ENCODE results near the gene AMFR.

The AMFR gene

GRCh38 chr16:56425439-56425832 is at the start of gene AMFR:
AMFR (minus strand) TSS chr16:56425545; CDS start chr16:56425327, 218 bp downstream.
- peak; percentile 84 for DNase-seq

GRCh38 chr16:56470666-56471065 is 45.3 kb upstream of the AMFR start:
- DNase-seq: no peak

DNA sequence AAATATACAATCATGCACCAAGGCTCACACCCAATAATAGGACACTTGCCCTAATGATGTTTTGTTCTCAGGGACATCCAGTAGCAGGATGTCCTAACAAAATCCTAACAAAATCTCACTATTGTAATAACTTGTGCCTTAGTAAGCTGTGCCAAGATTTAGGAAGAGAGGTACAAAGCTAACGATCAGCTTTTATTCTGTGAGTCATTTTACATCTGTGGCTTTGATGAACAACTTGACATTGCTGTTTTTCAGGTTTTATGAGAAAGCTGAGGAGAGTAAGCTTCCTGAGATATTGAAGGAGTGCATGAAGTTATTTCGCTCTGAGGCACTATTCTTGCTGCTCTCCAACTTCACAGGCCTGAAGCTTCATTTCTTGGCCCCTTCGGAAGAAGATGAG is 44.9 kb upstream of the AMFR start:
- DNase-seq: no peak

DNA sequence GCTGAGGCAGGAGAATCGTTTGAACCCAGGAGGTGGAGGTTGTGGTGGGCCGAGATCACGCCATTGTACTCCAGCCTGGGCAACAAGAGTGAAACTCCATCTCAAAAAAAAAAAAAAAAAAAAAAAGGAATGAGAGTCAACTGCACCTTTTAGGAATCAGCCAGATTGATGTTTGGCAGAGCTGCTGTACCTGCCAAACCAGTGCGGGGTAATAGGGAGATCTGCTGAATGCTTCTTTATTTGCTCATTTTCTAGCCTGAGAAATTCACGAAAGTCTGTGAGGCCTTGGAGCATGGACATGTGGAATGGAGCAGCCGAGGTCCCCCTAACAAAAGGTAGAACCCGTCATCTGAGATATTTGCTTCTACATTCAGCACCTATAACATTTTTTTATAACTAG is 44.4 kb upstream of the AMFR start:
- DNase-seq: no peak

- DNase-seq: no peak
Observed at GRCh38 chr16:56468800-56469199, 43.5 kb upstream of the AMFR start.

DNA sequence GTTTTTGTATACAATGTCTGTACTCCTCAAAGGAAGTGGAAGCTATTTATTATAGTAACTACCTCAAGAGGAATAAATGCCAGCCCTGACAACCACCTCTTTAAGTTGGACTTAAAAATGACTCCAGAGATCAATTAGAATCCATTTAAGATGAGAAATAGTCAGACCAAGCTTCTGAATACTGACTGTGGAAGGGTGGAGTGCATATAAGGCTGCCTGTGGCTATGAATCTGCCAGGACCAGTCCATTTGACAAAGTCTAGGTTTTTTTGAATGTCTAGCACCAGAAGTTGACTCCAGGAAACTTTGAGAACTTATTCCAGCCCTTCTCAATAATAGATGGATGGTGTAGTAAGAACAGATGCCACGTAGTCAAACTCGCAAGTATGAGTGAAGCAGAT is 41.0 kb upstream of the AMFR start:
- DNase-seq: no peak

DNA sequence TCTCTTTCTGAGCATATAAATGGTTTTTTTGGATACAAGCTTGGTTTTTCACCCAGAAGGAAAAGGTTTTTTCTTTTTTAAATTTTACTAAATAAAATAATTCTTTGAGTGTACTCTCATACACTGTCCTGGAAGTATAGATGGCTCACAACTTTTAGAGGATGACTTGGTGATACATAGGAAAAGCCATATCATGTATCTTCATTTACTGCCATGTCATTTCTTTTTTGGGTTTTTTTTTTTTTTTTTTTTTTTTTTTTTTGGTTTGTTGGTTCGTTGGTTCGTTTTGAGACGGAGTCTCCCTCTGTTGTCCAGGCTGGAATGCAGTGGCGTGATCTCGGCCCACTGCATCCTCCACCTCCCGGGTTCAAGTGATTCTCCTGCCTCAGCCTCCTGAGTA is 37.8 kb upstream of the AMFR start:
- no peak for DNase-seq

DNA sequence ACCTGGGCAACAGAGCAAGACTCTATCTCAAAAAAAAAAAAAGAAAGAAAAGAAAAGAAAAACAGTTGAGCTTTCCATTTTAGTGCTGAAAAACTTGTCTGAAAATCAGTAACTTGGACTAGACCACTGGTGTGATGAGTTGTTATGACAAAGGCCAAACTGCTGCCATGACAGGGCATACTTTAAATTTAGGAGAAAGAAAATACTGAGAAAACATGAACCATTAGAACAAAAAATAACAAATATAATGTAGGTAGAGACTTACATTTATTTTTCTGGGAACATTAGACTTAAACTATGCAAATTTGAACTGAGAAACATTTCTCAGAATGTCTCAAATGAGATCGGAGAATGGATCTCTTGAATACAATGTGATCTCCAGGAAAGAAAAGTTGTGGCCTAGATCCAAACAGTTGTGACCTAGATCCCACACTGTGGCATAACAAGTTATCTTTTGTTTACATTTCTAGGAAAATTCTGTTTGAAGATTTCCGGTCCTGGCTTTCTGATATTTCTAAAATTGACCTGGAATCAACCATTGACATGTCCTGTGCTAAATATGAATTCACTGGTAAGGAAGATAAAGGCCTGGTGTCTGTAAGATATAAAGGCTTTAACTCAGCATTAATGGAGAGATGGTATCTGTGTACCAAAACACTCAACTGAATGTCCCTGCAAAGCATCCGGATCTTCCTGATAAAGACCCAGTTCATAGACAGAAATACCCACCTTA is 36.9 kb upstream of the AMFR start:
- no peak for DNase-seq

DNA sequence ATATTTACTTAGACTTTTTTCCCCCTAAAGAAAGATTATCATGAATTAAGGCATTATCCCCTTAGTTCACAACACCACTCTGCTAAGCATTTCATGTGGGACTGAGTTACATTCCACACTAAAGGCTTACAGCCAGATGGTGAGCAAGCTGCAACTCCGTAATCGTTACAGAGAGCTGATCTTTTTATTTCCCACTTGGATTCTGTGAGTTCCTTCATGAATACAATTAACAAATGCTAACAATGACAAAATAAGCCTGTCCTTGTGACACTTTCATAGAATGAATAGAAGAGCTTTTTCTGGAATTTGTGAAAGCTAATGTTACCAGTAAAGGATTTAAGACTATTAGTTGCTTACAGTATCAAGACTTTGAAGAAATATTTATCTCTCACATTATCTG is 34.8 kb upstream of the AMFR start:
- DNase-seq: no peak

GRCh38 chr16:56457927-56458470 is 32.7 kb upstream of the AMFR start:
- no peak for DNase-seq

DNA sequence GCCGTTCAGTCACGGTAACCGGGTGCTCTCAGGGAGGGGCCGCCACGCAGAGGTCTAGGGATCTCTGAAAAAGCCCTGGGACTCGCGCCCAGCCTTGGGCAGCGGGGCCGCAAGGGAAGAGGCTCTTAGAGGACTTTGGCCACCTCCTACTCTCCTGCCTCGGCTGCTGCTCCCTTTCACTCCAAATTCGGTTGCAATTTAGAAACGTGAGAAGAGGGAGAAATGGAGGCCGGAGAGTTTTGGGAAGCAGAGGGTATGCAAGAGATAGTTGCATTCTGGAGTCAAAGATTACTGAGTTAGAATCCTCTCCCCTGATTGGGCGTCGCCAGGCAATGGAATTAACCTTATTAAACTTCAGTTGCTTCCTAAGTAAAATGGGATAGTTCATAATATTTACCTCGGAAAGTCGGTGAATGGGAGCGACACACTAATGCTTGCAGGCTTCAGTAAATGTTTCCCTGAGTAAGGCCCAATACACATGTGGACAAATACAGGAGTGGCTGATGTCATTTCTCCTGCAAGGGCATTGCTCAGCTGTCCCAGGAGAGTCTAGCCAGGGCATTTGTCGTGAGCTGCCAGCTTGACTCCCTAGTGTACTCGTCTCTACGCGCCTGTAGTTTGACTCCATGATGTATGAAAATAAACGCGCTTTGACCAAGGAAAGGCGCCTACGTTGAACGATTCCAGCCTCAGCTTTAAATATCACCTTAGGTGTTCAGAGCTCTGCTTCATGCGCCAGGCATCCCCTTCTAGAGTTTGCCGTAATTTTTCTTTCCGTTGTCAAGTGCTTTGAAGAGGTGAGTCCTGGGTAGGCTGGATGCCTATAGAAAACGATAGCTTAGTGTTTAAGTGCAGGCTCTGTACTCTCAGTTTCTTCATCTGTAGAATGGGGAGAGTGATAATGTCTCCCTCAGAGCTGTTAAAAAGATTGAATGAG is 26.7 kb upstream of the AMFR start:
- peak; percentile 28 for DNase-seq

- peak; percentile 99 for DNase-seq
Observed at GRCh38 chr16:56450986-56451752, 25.8 kb upstream of the AMFR start, which contains the start of the genes NUDT21 and OGFOD1. NUDT21 (minus strand) TSS chr16:56451332; CDS start chr16:56451202, 130 bp downstream. OGFOD1 (plus strand) TSS chr16:56451554; CDS start chr16:56451613, 59 bp downstream.

GRCh38 chr16:56450275-56450985 is 25.1 kb upstream of the AMFR start:
- peak; percentile 18 for DNase-seq

- DNase-seq: no peak
Observed at GRCh38 chr16:56448005-56448404, 22.7 kb upstream of the AMFR start.

GRCh38 chr16:56447286-56447685 is 21.9 kb upstream of the AMFR start:
- DNase-seq: no peak

DNA sequence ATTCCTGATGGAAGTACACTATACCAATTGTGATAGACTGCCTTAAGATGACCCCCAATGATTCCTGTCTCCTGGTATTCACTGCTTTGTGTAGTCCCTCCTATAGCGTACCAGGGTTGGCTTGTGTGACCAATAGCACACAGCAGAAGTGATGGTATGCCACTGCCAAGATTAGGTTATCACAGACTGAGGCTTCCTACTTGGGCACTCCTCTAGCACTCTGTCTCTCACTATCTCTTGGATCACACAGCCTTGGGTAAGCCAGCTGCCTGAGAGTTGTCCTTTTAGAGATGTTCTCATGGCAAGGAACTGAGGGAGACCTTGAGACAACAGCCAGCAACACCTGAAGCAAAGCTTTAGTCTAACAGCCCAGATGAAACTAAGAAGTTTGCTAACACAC is 12.7 kb upstream of the AMFR start:
- DNase-seq: no peak

DNA sequence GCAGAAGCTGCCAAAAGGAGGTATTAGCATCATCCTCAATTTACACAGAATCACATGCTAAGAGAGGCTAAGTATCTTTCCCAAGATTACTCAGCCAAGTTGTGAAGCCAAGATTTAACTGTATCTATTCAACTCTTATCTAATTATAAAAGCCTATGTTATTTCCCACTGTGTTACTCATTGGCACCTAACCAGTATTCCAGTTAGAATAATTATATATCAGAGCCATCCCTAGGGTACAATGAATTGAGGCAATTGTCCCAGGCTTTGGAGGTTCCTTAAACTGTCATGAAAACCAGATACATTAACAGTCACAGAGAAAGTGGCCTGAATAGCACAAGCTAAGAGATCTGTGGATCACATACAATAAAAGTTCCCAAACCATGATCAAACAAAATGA is 10.9 kb upstream of the AMFR start:
- DNase-seq: no peak

DNA sequence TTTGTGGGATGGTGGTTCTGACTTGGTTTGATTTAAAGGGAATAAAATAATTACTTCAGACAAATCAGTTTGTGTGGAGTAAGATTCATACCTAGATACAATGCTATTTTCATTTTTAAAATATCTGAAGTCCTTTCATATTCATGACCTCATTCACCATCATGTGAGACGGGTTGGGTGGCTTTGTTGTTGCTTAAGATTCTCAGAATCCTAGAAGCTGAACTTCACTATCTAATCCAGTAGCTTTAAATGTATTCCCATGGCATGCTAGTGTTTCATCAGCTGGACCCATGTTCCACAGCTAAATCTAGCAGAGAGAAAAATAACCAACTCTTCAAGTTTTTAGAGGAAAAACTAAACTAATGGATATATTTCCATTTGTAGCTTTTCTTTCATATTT is 2.7 kb upstream of the AMFR start:
- DNase-seq: no peak

DNA sequence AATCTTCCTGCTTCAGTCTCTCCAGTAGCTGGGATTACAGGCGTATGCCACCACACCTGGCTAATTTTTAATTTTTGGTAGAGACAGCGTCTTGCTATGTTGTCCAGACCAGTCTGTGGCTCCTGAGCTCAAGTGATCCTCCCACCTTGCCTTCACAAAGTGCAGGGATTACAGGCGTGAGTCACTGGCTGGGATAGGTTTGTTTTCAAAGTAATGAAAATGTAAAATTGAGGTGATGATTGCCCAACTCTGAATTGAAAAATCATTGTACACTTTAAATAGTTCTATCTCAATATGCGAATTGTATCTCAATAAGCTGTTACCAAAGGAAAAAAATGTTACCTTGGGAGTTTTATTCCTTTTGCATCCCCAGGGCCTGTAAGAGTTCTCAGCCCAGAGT is 1.2 kb upstream of the AMFR start:
- no peak for DNase-seq

GRCh38 chr16:56424791-56425438 is 430 bp downstream of the AMFR start:
- DNase-seq: no peak

DNA sequence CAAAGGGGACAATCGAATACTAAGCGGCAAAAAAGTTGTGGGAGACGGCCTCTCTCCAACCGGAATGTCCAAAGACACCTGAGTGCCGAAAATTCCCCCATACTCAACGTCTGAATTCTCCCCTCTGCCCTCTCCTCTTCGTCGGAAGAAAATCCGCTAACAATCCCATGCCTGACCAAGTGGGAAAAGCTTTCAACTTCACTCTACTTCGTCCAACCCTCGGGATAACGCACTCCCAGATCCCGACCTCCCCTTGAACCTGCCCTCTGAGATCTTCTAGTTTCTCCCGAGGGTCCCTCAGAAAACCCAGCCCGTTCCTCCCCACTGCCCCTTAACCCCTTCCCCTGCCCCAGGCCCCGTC is 961 bp downstream of the AMFR start:
- DNase-seq: peak; percentile 8

Measured in HCEC 1CT (cell line).